BE2C (cell line): ENCODE results near the gene ACTR8.

Experiments
- DNase-seq: peaks from one replicate; pipeline ENCODE4 v3.0.0-alpha.2; 2020
- H3K27me3 ChIP-seq: fragments of 250-450 bp; sonication (Bioruptor Pico); 2 replicates; pipeline ENCODE4 v1.5.1; 2020; ENCODE audit warnings: mild to moderate bottlenecking
- H3K36me3 ChIP-seq: fragments of 250-450 bp; sonication (Bioruptor Pico); 2 replicates; pipeline ENCODE4 v1.5.1; 2020; ENCODE audit warnings: mild to moderate bottlenecking
- H3K4me1 ChIP-seq: fragments of 250-450 bp; sonication (Bioruptor Pico); 2 replicates; pipeline ENCODE4 v1.5.1; 2020
- H3K4me3 ChIP-seq: 2 replicates; pipeline ENCODE4 v1.5.1; 2011; ENCODE audit warnings: low read depth, low read length
- H3K9me3 ChIP-seq: fragments of 250-450 bp; sonication (Bioruptor Pico); 2 replicates; pipeline ENCODE4 v1.5.1; 2020
- CTCF ChIP-seq: IDR thresholded peaks from 2 replicates; pipeline ENCODE4 v1.5.1; 2012; ENCODE audit warnings: mild to moderate bottlenecking, low read depth, low read length

Gene ACTR8

GRCh38 chr3:53902067-53902466 lies 20.1 kb upstream of the ACTR8 start:
- peaks cover 3% of the 10 kb centered on the region; the same call in 1 of the 2 replicates for H3K27me3 ChIP-seq
- no peaks in the 10 kb centered on the region for H3K9me3 ChIP-seq
- H3K36me3 ChIP-seq: no peaks in the 10 kb centered on the region
- no peak for DNase-seq
- H3K4me1 ChIP-seq: no peaks in the 10 kb centered on the region
- H3K4me3 ChIP-seq: no peak overlapping the region
- no peak for TF ChIP-seq CTCF

- no peak for DNase-seq
- H3K9me3 ChIP-seq: no peaks in the 10 kb centered on the region
- H3K27me3 ChIP-seq: peaks cover 3% of the 10 kb centered on the region; the same call in 1 of the 2 replicates
- H3K4me3 ChIP-seq: no peak overlapping the region
- no peaks in the 10 kb centered on the region for H3K4me1 ChIP-seq
- no peaks in the 10 kb centered on the region for H3K36me3 ChIP-seq
- no peak for TF ChIP-seq CTCF
These were observed 18.8 kb upstream of the ACTR8 start for GRCh38 chr3:53900666-53901331.

GRCh38 chr3:53899750-53900149 lies 17.8 kb upstream of the ACTR8 start:
- no peaks in the 10 kb centered on the region for H3K36me3 ChIP-seq
- H3K9me3 ChIP-seq: no peaks in the 10 kb centered on the region
- DNase-seq: no peak
- TF ChIP-seq CTCF: no peak
- peaks cover 3% of the 10 kb centered on the region; the same call in 1 of the 2 replicates for H3K27me3 ChIP-seq
- no peaks in the 10 kb centered on the region for H3K4me1 ChIP-seq
- H3K4me3 ChIP-seq: no peak overlapping the region

- Histone ChIP-seq H3K27me3 (no peaks in the 10 kb centered on the region), H3K4me1 (no peaks in the 10 kb centered on the region), H3K4me3 (peak overlapping the region; percentile 55), H3K36me3 (peaks cover 3% of the 10 kb centered on the region; the same call in 1 of the 2 replicates), H3K9me3 (no peaks in the 10 kb centered on the region)
- no peak for TF ChIP-seq CTCF
- DNase-seq: no peak
These were observed 10.3 kb upstream of the ACTR8 start for GRCh38 chr3:53892286-53892637.

- H3K36me3 ChIP-seq: peaks cover 3% of the 10 kb centered on the region; the same call in 1 of the 2 replicates
- DNase-seq: peak; percentile 93
- no peaks in the 10 kb centered on the region for H3K27me3 ChIP-seq
- H3K9me3 ChIP-seq: no peaks in the 10 kb centered on the region
- TF ChIP-seq CTCF: no peak
- H3K4me1 ChIP-seq: no peaks in the 10 kb centered on the region
- peak within 1 kb of the TSS; percentile 76 for H3K4me3 ChIP-seq
These were observed 9.7 kb upstream of the ACTR8 start, which contains the start of gene SELENOK for GRCh38 chr3:53891497-53892285. Gene SELENOK (minus strand): TSS chr3:53891859.
